Activated T-cell treated with anti-CD3 and anti-CD28 coated beads, Interleukin-2, amount 50 U/mL, for 72 hours (primary cell): ENCODE data around the gene AS3MT. TPM values are rescaled to one million over a fixed set of nuclear protein-coding genes. Genes with fewer than 3 reads are reported as not detected.
A peak's percentile ranks its signal among the peaks of the same experiment; 100 is the strongest.

Experiments
- ATAC-seq, 2 donors: fragments of 150-1000 bp; cut with Tn5 transposase; replicated peaks in 1 of 2; 2 replicates each; pipeline ENCODE4 v1.10.0; 2021; ENCODE audit warnings: moderate library complexity in 2 of 2, mild to moderate bottlenecking in 1 of 2
- DNase-seq, 2 donors: peaks; one replicate each; pipeline ENCODE4 v3.0.0; 2021 to 2022; ENCODE audit warnings: mixed read lengths in 1 of 2
- H3K27ac Mint-ChIP-seq: one replicate; pipeline ENCODE4 v1.8.0; 2022; ENCODE audit warnings: mild to moderate bottlenecking, moderate library complexity, mixed read lengths
- H3K27me3 Mint-ChIP-seq: one replicate; pipeline ENCODE4 v1.8.0; 2022; ENCODE audit warnings: low read depth, mixed read lengths
- H3K36me3 Mint-ChIP-seq, 2 donors: one replicate each; pipeline ENCODE4 v1.8.0; 2022; ENCODE audit warnings: mixed read lengths in 2 of 2, mild to moderate bottlenecking in 1 of 2; ENCODE audit not compliant: insufficient read depth in 2 of 2
- H3K4me1 Mint-ChIP-seq: one replicate; pipeline ENCODE4 v1.8.0; 2022; ENCODE audit warnings: low read depth, mixed read lengths
- H3K4me3 Mint-ChIP-seq, 2 donors: one replicate each; pipeline ENCODE4 v1.8.0; 2022; ENCODE audit warnings: mild to moderate bottlenecking in 2 of 2, mixed read lengths in 2 of 2, moderate library complexity in 2 of 2
- H3K9me3 Mint-ChIP-seq, 2 donors: one replicate each; pipeline ENCODE4 v1.8.0; 2022; ENCODE audit warnings: mixed read lengths in 2 of 2
- total RNA-seq, 2 donors: library from RNA; stranded (reverse); gene quantifications; one replicate each; pipeline ENCODE4 v1.2.3, GENCODE V29; 2022

Gene AS3MT
- total RNA-seq, 2 donors from 2014 or later = 0.39 to 0.67 TPM

DNA sequence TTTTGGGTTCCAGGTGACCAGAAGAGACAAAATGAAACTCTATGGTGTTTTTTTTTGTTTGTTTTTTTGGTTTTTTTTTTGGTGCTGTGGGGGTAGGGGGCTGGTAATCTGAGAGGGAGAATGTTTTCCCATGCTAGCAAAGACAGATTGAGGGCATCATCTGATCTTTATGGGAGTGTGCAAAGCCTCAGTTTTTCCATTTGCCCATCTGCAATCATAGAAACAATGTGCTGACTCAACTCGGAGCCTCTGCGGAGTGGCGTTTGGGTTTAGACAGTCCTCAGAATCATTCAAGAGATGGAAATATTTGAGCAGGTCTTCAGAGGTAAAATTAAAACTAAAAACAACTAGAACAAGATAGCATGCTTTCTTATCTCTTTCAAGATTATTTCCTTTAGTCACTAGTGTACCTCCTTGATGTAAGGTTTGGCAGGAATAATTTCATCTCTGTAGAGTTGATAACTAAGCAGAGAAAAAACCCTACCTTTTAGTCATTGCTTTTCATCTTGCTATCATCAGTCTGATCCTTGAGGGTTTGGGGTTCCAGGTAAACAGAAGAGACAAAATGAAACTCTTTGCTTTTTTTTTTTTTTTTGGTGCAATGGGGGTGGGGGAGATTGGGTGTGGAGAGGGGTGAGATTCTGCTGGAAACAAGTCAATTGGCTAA lies 66.8 kb downstream of the AS3MT start:
- H3K27ac Mint-ChIP-seq = peak overlapping the region; percentile 83
- peak overlapping the region; percentile 61 to 67 for H3K4me3 Mint-ChIP-seq
- DNase-seq = peak; percentile 53 to 56
- no peaks in the 10 kb centered on the region for H3K9me3 Mint-ChIP-seq
- peak; percentile 91 for ATAC-seq
- peaks cover 19% of the 10 kb centered on the region for H3K4me1 Mint-ChIP-seq
- no peaks in the 10 kb centered on the region for H3K27me3 Mint-ChIP-seq
- peaks cover 0 to 1% of the 10 kb centered on the region in 2 donors for H3K36me3 Mint-ChIP-seq

DNA sequence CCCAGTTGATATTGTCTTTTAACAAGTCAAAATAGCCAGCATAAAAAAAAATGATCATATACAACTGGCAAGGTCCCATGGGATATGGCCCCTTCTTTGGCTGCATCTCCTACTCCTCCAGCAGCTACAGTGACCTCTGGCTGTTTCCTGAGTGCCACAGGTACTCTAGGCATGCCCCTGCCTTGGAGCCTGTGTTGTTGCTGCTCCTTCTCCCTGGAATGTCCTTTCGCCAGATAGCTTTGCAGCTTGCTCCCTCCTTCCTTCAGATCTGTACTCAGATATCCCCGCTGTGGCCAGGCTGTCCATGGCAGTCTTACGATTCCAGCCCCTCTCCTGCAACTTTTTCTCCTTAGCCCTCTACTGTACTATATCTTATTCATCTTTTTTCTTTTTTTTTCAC lies 72.1 kb downstream of the AS3MT start:
- H3K27ac Mint-ChIP-seq = no peak overlapping the region
- no peaks in the 10 kb centered on the region for H3K9me3 Mint-ChIP-seq
- DNase-seq = no peak
- no peak for ATAC-seq
- H3K36me3 Mint-ChIP-seq = no peaks in the 10 kb centered on the region
- no peaks in the 10 kb centered on the region for H3K27me3 Mint-ChIP-seq
- peaks cover 10% of the 10 kb centered on the region for H3K4me1 Mint-ChIP-seq
- H3K4me3 Mint-ChIP-seq = no peak overlapping the region

DNA sequence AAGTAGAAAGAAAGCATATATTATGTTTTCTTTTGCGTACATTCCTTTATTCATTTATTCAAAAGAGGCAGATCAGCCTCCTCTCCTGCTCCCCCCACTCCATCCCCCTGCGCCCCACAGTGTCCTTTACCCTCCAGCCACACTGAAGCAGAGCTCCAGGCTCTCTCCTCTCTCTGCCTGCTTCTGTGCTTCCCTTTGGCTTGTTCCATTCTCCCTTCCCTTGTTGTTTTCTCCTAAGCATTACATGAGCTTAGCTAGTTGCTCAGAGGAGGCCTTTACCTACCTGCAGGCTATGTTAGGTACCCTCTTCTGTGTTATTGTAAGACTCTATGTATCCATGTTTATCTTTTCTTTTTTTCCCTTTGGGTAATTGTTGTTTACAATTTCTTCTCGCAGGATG lies 76.2 kb downstream of the AS3MT start:
- Mint-ChIP-seq H3K4me3 (no peak overlapping the region), H3K9me3 (no peaks in the 10 kb centered on the region), H3K4me1 (no peaks in the 10 kb centered on the region), H3K27ac (no peak overlapping the region), H3K36me3 (no peaks in the 10 kb centered on the region), H3K27me3 (no peaks in the 10 kb centered on the region)
- no peak for ATAC-seq
- no peak for DNase-seq

DNA sequence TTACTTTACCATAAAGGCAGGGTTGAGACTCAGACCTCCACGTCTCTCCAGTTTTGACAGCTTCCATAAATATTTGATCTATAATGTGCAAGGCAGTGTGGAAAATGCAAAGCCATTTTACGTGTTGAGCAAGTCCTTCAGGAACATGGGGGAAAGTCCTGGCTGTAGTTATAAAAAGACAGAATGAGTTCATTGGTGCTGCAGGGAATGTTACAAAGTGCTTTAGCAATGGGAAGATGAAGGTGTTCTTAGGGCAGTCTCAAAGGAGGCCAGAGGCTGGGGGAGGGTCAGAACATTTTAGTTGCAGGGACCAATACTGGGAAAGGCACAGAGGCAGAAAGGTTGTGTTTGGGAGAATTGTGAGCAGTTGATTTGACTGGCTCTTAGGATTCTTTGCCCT lies 76.7 kb downstream of the AS3MT start:
- DNase-seq (no peak), ATAC-seq (no peak)
- no peak overlapping the region for H3K4me3 Mint-ChIP-seq
- no peaks in the 10 kb centered on the region for H3K27me3 Mint-ChIP-seq
- no peak overlapping the region for H3K27ac Mint-ChIP-seq
- H3K36me3 Mint-ChIP-seq = no peaks in the 10 kb centered on the region
- H3K4me1 Mint-ChIP-seq = no peaks in the 10 kb centered on the region
- H3K9me3 Mint-ChIP-seq = no peaks in the 10 kb centered on the region

DNA sequence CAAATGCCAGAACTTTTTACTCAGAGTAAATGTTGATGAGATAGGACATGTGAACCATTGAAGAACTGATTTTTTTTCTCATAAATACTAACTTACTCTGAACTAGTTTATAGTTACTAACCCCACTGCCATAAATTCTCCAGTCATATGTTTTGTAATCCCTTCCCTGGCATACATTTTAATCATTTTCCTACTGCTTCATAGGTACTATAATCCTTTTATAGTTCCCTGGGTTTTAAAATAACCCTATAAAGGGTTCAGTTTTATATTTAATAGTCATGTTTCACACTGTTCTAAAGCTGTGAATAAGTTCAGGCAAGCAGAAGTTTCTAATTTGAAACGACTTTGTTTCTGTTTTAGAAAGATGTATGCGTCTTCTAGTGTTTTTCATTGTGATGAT lies 77.7 kb downstream of the AS3MT start:
- ATAC-seq (no peak), DNase-seq (no peak)
- Mint-ChIP-seq H3K9me3 (no peaks in the 10 kb centered on the region), H3K4me1 (no peaks in the 10 kb centered on the region), H3K27ac (no peak overlapping the region), H3K27me3 (no peaks in the 10 kb centered on the region), H3K36me3 (no peaks in the 10 kb centered on the region), H3K4me3 (no peak overlapping the region)

DNA sequence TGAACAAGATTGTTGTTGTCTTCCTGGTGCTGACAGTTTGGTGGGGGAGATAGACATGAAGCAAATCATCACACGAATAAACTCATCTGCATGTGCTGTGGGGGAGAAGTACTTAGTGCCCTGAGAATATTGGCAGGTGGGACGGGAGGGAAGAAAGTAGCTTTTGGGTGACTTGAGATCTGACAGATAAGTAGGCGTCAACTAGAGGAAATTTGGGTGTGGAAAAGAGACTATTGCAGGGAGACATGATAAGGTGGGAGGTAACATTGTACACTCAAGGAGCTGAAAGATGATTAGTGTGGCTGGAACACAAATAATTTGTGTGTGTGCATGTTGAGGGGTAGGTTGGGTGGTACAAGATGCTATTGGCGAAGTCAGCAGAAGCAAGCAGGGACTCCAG lies 78.9 kb downstream of the AS3MT start:
- Mint-ChIP-seq H3K4me1 (no peaks in the 10 kb centered on the region), H3K4me3 (no peak overlapping the region)

DNA sequence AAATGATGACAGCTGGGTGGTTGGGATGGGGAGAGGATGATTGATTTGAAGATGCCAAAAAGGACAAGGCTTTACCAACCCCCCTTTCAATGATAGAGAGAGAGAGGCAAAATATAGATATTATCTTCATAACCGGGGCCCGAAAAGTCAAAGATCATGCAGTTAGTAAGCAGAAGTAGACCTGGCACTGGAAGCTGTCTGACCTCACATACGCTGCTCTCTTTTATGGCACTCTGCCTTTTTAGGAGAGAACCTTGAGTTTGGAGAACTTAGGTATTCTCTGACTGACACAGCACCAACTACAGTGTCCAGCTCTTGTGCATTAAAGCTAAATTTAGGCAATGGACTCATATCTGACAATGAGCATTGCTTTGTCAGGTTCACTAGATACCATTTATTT lies 79.5 kb downstream of the AS3MT start:
- Mint-ChIP-seq H3K27ac (no peak overlapping the region), H3K4me3 (no peak overlapping the region), H3K9me3 (no peaks in the 10 kb centered on the region), H3K4me1 (no peaks in the 10 kb centered on the region), H3K27me3 (no peaks in the 10 kb centered on the region), H3K36me3 (no peaks in the 10 kb centered on the region)
- DNase-seq (no peak), ATAC-seq (no peak)

More for the DNA sequence above, 78.9 kb downstream of the AS3MT start:
- no peak overlapping the region for H3K27ac Mint-ChIP-seq
- H3K9me3 Mint-ChIP-seq = no peaks in the 10 kb centered on the region
- no peaks in the 10 kb centered on the region for H3K36me3 Mint-ChIP-seq
- DNase-seq (no peak), ATAC-seq (no peak)
- no peaks in the 10 kb centered on the region for H3K27me3 Mint-ChIP-seq

DNA sequence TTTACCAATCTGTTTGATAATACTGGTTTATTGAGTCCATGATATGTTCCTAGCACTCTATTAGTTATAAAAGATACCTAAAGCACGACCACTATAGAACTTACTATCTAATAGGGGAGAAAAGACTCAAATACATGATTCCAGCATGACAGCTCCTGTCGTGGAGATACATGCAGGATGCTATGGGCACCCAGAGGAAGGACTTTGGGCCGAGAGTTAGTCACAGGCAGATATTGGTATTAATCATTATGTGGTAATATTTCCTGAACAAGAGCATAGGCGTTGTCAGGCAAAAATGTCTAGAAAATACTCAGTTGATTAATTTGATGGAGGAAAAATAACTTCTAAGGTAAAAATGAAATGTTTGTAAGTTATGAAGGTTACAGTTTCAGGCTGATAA lies 80.6 kb downstream of the AS3MT start:
- H3K36me3 Mint-ChIP-seq = no peaks in the 10 kb centered on the region
- H3K27me3 Mint-ChIP-seq = no peaks in the 10 kb centered on the region
- H3K9me3 Mint-ChIP-seq = no peaks in the 10 kb centered on the region
- no peak overlapping the region for H3K4me3 Mint-ChIP-seq
- no peaks in the 10 kb centered on the region for H3K4me1 Mint-ChIP-seq
- ATAC-seq (no peak), DNase-seq (no peak)
- no peak overlapping the region for H3K27ac Mint-ChIP-seq

DNA sequence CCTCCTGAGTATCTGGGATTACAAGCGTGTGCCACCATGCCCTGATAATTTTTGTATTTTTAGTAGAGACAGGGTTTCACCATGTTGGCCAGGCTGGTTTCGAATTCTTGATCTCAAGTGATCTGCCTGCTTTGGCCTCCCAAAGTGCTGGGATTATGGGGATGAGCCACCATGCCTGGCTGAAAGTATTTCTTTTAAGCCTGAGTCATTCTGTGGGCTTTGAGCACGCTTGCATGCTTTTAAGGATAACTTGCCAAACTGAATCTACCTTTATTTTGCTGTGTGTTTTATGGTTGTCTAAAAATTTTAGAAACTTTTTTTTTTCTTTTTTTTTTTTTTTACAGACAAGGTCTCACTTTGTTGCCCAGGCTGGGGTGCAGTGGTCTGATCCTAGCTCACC lies 82.0 kb downstream of the AS3MT start:
- Mint-ChIP-seq H3K9me3 (no peaks in the 10 kb centered on the region), H3K27me3 (no peaks in the 10 kb centered on the region), H3K4me3 (no peak overlapping the region), H3K4me1 (no peaks in the 10 kb centered on the region), H3K36me3 (no peaks in the 10 kb centered on the region), H3K27ac (no peak overlapping the region)
- DNase-seq = no peak
- ATAC-seq = no peak

Other genes starting within 250 kb of the AS3MT start
- gene TRIM8, start 225.0 kb upstream of the AS3MT start, total RNA-seq = 10 to 100 TPM; 57.9 to 58.2 TPM
- gene ARL3, start 155.1 kb upstream of the AS3MT start, total RNA-seq = 1 to 10 TPM; 8.0 to 8.7 TPM
- 10 to 100 TPM in 1 of 2 donors, 1 to 10 TPM in 1; 7.5 to 10.4 TPM for gene SFXN2, start 154.8 kb upstream of the AS3MT start, total RNA-seq
- gene WBP1L, start 125.5 kb upstream of the AS3MT start, total RNA-seq = 10 to 100 TPM; 19.6 to 20.1 TPM
- not detected for gene CYP17A1, start 32.1 kb upstream of the AS3MT start, total RNA-seq
- 1 to 10 TPM; 8.3 to 8.6 TPM for gene BORCS7, start 15.2 kb upstream of the AS3MT start, total RNA-seq
- 10 to 100 TPM in 1 of 2 donors, 1 to 10 TPM in 1; 9.0 to 10.9 TPM for gene CNNM2, start 48.8 kb downstream of the AS3MT start, total RNA-seq